Heart right ventricle (tissue), 16 donors: ENCODE measurements around the gene CYTH2. TPM values are rescaled to one million over a fixed set of nuclear protein-coding genes. Genes with fewer than 3 reads are reported as not detected.

Experiments
- ATAC-seq, 8 donors: fragments of 200-7000 bp; cut with Tn5 transposase; one replicate each; pipeline ENCODE4 v1.9.1; 2020; ENCODE audit warnings: mild to moderate bottlenecking in 8 of 8, moderate library complexity in 8 of 8, moderate number of reproducible peaks in 1 of 8
- DNase-seq, 2 donors: peaks; one replicate each; pipeline ENCODE4 v3.0.0-alpha.2; 2020
- H3K27ac ChIP-seq, 10 donors: fragments of 200-600 bp; sonication (generic) in 2 of 10; one replicate each; pipeline versions ENCODE4 v1.5.0 to v1.8.0; 2020 to 2022; ENCODE audit warnings: mild to moderate bottlenecking in 3 of 10
- H3K27me3 ChIP-seq, 7 donors: fragments of 200-600 bp; one replicate each; pipeline ENCODE4 v1.8.0; 2021 to 2022; ENCODE audit warnings: mild to moderate bottlenecking in 2 of 7
- H3K36me3 ChIP-seq, 9 donors: fragments of 200-600 bp; sonication (generic) in 1 of 9; one replicate each; pipeline versions ENCODE4 v1.5.0 to v1.8.0; 2020 to 2022; ENCODE audit warnings: mild to moderate bottlenecking in 2 of 9
- H3K4me1 ChIP-seq, 9 donors: fragments of 200-600 bp; sonication (generic) in 1 of 9; one replicate each; pipeline versions ENCODE4 v1.5.0 to v1.8.0; 2020 to 2022; ENCODE audit warnings: mild to moderate bottlenecking in 4 of 9
- H3K4me3 ChIP-seq, 10 donors: fragments of 200-600 bp; sonication (generic) in 2 of 10; one replicate each; pipeline versions ENCODE4 v1.5.0 to v1.8.0; 2020 to 2022; ENCODE audit warnings: mild to moderate bottlenecking in 7 of 10, moderate library complexity in 2 of 10
- H3K9me3 ChIP-seq, 11 donors: fragments of 200-600 bp in 10 of 11; sonication (generic) in 2 of 11; one replicate each; pipeline versions ENCODE4 v1.5.0 to v1.8.0; 2013 to 2022; ENCODE audit warnings: mild to moderate bottlenecking in 2 of 11, control low read depth in 1 of 11, moderate library complexity in 1 of 11
- WGBS, 2 donors: extraction: QIAGEN DNeasy Blood & Tissue Kit; methylation state at CpG; one replicate each; pipeline ENCODE4 v1.1.7; 2013; ENCODE audit warnings: inconsistent platforms in 1 of 2; 5-methylcytosine and 5-hydroxymethylcytosine counted together
- intact Hi-C, 10 donors: fragments of 100-400 bp; cut with DNase I; formaldehyde crosslinking; loops; one replicate each; pipeline versions ENCODE4 v1.11.1 to v1.14.2; 2022
- polyA plus RNA-seq, 2 donors: library from polyadenylated mRNA; stranded (reverse); fragments of 200-250 nt; gene quantifications; one replicate each; pipeline ENCODE4 v1.2.3, GENCODE V29; 2013
- total RNA-seq, 10 donors: library from RNA; stranded (reverse); fragmentation: NEBNext Ultra II Directional in 3 of 10; extraction: Animal tissue kit (Norgen Biotek cat#: 25700) in 3 of 10; gene quantifications; one replicate each; pipeline versions ENCODE4 v1.2.1 to v1.2.4, GENCODE V29; 2021 to 2023
- TF ChIP-seq, protein P1 (sequence below), 9 donors: fragments of 200-600 bp; sonication (generic) in 2 of 9; IDR thresholded peaks; one replicate each; pipeline versions ENCODE4 v1.5.0 to v1.8.0; 2021 to 2022; ENCODE audit warnings: antibody characterized with exemption in 9 of 9, mild to moderate bottlenecking in 5 of 9, moderate library complexity in 1 of 9
- donor health status: Arrhythmogenic right ventricular cardiomyopathy.
- donor health status: ischemic (EF 13 %, LVEDD 7.1; RV severe dilation, severe dysfunction).
- donor health status: healthy with polysubstance abuse.
- donor health status: DM: no; HTN: yes; CAD: no.
- donor health status: DM: no; HTN: no; CAD: no.
- donor health status: ischemic (EF 25% LVEDD 6.9; RV normal size, moderate dysfunction).
- donor health status: ischemic (EF 25% LVEDD 5.7; RV mildly dilated, moderate dysfunction).
- donor health status: healthy.
- donor health status: DM: yes; HTN: yes; CAD: no.
- donor health status: Ischemic cardiomyopathy.
- donor health status: ischemic (EF 35%, LVEDD 5.7; RV mildly dilated, moderate dysfunction).
- donor health status: nonischemic (EF 11% LVEDD 7.7; RV severe dilation, severe dysfunction).
- donor health status: DM: yes; HTN: yes; CAD: no.
- donor health status: PGD.
- donor health status: ischemic (EF 29% LVEDD 5.4; RV normal size, mild dysfunction).
- donor health status: nonischemic (EF 23%, LVEDD 6.1; RV moderate dilation, normal function).

CYTH2 gene
- total and polyA plus RNA-seq, 12 donors, result 25.8 to 41.9 (median 32.2) TPM

- Histone ChIP-seq H3K9me3 (no peaks in the 10 kb centered on the region), H3K4me1 (peaks cover 2 to 52% (median 30%) of the 10 kb centered on the region in 9 donors), H3K4me3 (peak overlapping the region in 9 of 10 donors; percentile 25 to 62 (median 57)), H3K27ac (peak overlapping the region in 9 of 10 donors; percentile 25 to 83 (median 67)), H3K27me3 (peaks cover 0 to 62% (median 18%) of the 10 kb centered on the region in 7 donors), H3K36me3 (no peaks in the 10 kb centered on the region)
- TF ChIP-seq, protein P1, sequence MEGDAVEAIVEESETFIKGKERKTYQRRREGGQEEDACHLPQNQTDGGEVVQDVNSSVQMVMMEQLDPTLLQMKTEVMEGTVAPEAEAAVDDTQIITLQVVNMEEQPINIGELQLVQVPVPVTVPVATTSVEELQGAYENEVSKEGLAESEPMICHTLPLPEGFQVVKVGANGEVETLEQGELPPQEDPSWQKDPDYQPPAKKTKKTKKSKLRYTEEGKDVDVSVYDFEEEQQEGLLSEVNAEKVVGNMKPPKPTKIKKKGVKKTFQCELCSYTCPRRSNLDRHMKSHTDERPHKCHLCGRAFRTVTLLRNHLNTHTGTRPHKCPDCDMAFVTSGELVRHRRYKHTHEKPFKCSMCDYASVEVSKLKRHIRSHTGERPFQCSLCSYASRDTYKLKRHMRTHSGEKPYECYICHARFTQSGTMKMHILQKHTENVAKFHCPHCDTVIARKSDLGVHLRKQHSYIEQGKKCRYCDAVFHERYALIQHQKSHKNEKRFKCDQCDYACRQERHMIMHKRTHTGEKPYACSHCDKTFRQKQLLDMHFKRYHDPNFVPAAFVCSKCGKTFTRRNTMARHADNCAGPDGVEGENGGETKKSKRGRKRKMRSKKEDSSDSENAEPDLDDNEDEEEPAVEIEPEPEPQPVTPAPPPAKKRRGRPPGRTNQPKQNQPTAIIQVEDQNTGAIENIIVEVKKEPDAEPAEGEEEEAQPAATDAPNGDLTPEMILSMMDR (IDR thresholded peaks at IDR 0.05), result no peak
- WGBS, 2 donors, result 2% methylated on average over 44 to 47 of the region's 47 CpGs
- peak; percentile 86 to 94 (median 89) for ATAC-seq
- intact Hi-C loops, result loop anchor here in 6 of 10 donors (1.0 to 10.0 kb wide), 6 partner anchors 24 to 228 kb away; partner anchors contain the start of gene CYTH2 (in 1 of the 6)
- DNase-seq, result peak; percentile 95
Observed at GRCh38 chr19:48492925-48493717, 24.0 kb downstream of the CYTH2 start.

DNA sequence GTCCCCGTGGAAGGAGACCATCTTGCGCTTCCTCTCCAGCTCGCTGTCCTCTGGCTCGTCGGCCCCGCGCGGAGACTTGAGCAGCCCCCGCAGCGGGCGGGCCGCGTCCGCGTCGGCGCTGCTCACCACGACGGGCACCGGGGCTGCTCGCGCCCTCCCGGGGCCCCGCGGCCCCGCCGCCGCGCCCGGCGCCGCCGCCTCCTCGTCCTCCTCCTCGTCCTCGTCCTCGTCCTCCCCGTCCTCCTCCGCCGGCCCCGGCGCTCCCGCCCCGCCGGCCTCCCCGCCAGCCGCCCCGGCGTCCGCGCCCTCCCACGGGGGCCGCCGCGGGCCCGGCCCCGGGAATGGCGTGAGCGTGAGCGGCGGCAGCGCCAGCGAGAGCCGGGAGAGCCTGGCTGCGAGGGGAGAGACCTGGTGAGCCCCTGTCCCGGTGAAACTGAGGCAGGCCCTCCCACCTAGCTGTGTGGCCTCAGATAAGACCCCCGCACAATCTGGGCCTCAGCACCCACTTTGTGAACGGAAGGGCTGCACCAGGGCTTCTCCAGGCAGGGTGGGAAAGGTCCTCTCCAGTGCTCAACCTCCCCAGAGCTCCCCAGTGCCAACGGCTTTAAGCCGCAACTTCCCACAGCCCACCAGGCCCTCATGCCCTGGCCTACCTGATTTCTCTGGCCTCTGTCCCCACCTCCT, 24.7 kb downstream of the CYTH2 start:
- WGBS, 2 donors, result 4% methylated on average over 61 to 70 of the region's 70 CpGs
- H3K36me3 ChIP-seq, result no peaks in the 10 kb centered on the region
- DNase-seq (no peak), ATAC-seq (peak in 7 of 8 donors; percentile 1 to 6 (median 3))
- H3K4me1 ChIP-seq, result peaks cover 2 to 54% (median 30%) of the 10 kb centered on the region in 9 donors
- intact Hi-C loops, result loop anchor here in 6 of 10 donors (1.0 to 10.0 kb wide), 6 partner anchors 25 to 229 kb away; partner anchors contain the start of gene CYTH2 (in 1 of the 6)
- H3K27me3 ChIP-seq, result peaks cover 0 to 70% (median 25%) of the 10 kb centered on the region in 7 donors
- H3K9me3 ChIP-seq, result no peaks in the 10 kb centered on the region
- TF ChIP-seq, protein P1 (IDR thresholded peaks at IDR 0.05), result no peak
- H3K27ac ChIP-seq, result peak overlapping the region in 7 of 10 donors; percentile 25 to 83 (median 61)
- peak overlapping the region in 9 of 10 donors; percentile 25 to 62 (median 57) for H3K4me3 ChIP-seq

- H3K27ac ChIP-seq, result peak overlapping the region in 1 of 10 donors; percentile 9
- 67 to 68% methylated on average over 6 of the region's 6 CpGs for WGBS, 2 donors
- H3K9me3 ChIP-seq, result no peaks in the 10 kb centered on the region
- H3K36me3 ChIP-seq, result no peaks in the 10 kb centered on the region
- no peak for ATAC-seq
- H3K27me3 ChIP-seq, result peaks cover 0 to 79% (median 40%) of the 10 kb centered on the region in 7 donors
- no peak overlapping the region for H3K4me3 ChIP-seq
- intact Hi-C loops, result loop anchor here in 2 of 10 donors (10.0 kb wide), 2 partner anchors 181 to 231 kb away; no protein-coding TSS in a partner anchor
- TF ChIP-seq, protein P1 (IDR thresholded peaks at IDR 0.05), result no peak
- H3K4me1 ChIP-seq, result peaks cover 2 to 54% (median 29%) of the 10 kb centered on the region in 9 donors
- DNase-seq, result no peak
Observed at GRCh38 chr19:48495396-48495795, 26.2 kb downstream of the CYTH2 start.
